ENCODE data around the gene PAX4.

- no peak for TF ChIP-seq TAF1 (IDR thresholded peaks at IDR 0.05; ENCODE audit: low read depth)
- TF ChIP-seq RAD21 (IDR thresholded peaks at IDR 0.05; ENCODE audit: low read depth) = no peak
- TF ChIP-seq MAX (IDR thresholded peaks at IDR 0.05) = no peak
- no peak for TF ChIP-seq TCF12 (IDR thresholded peaks at IDR 0.05; ENCODE audit: low read depth)
- TF ChIP-seq ZBTB7A (IDR thresholded peaks at IDR 0.05; ENCODE audit: low read depth) = no peak
- TF ChIP-seq EP300 (IDR thresholded peaks at IDR 0.05; ENCODE audit: borderline replicate concordance) = no peak
- TF ChIP-seq CEBPB (IDR thresholded peaks at IDR 0.05) = no peak
- no peak for TF ChIP-seq YY1 (IDR thresholded peaks at IDR 0.05; ENCODE audit: low read depth)
- TF ChIP-seq, protein P1, sequence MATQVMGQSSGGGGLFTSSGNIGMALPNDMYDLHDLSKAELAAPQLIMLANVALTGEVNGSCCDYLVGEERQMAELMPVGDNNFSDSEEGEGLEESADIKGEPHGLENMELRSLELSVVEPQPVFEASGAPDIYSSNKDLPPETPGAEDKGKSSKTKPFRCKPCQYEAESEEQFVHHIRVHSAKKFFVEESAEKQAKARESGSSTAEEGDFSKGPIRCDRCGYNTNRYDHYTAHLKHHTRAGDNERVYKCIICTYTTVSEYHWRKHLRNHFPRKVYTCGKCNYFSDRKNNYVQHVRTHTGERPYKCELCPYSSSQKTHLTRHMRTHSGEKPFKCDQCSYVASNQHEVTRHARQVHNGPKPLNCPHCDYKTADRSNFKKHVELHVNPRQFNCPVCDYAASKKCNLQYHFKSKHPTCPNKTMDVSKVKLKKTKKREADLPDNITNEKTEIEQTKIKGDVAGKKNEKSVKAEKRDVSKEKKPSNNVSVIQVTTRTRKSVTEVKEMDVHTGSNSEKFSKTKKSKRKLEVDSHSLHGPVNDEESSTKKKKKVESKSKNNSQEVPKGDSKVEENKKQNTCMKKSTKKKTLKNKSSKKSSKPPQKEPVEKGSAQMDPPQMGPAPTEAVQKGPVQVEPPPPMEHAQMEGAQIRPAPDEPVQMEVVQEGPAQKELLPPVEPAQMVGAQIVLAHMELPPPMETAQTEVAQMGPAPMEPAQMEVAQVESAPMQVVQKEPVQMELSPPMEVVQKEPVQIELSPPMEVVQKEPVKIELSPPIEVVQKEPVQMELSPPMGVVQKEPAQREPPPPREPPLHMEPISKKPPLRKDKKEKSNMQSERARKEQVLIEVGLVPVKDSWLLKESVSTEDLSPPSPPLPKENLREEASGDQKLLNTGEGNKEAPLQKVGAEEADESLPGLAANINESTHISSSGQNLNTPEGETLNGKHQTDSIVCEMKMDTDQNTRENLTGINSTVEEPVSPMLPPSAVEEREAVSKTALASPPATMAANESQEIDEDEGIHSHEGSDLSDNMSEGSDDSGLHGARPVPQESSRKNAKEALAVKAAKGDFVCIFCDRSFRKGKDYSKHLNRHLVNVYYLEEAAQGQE (IDR thresholded peaks at IDR 0.05; ENCODE audit: low read depth) = no peak
Measured at GRCh38 chr7:127632276-127632910, 14.5 kb upstream of the PAX4 start.
